ENCODE data around the gene OGFOD3. TPM values are rescaled to one million over a fixed set of nuclear protein-coding genes. Genes with fewer than 3 reads are reported as not detected.
A peak's percentile ranks its signal among the peaks of the same experiment; 100 is the strongest.

Gene OGFOD3
- total and polyA plus RNA-seq, 9 of the 15 experiments (the other 6 are each of a cell fraction or from before 2014, with no cell fraction given) = 0.69 to 44.7 (median 18.9) TPM

DNA sequence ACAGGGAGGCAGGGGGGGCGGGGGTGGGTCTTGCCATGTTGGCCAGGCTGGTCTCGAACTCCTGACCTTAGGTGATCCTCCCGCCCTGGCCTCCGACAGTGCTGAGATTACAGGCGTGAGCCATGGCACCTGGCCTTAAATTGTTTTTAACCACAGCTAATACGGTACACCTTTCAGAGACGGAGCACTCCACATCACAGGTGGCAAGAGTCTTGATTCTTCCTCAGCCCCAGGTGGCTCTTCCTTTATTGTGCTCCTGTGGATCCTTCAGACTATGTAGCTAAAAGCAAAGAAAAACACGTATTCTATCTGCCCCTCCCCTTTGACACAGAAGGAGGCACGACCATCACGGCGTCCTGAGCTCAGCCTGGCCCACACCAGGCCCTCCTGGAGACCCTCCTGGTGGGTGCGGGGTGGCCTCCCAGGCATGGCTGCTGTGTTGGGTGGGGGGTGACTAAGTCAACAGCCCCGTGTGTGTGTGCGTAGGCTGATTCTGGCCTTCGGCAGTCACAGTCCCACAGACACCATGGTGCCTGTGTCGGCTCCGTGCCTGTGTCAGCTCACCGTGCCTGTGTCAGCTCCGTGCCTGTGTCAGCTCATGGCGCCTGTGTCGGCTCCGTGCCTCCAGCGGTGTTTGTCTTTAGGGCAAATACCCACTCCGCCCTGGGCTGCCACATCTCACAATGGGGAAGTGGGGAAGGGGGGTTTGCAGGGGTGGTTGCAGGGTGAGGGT lies 74.0 kb downstream of the OGFOD3 start (continued):
- TF ChIP-seq, protein P1, sequence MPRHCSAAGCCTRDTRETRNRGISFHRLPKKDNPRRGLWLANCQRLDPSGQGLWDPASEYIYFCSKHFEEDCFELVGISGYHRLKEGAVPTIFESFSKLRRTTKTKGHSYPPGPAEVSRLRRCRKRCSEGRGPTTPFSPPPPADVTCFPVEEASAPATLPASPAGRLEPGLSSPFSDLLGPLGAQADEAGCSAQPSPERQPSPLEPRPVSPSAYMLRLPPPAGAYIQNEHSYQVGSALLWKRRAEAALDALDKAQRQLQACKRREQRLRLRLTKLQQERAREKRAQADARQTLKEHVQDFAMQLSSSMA (CRISPR knock-in tag; IDR thresholded peaks at IDR 0.05) = no peak
- TF ChIP-seq, protein P2, sequence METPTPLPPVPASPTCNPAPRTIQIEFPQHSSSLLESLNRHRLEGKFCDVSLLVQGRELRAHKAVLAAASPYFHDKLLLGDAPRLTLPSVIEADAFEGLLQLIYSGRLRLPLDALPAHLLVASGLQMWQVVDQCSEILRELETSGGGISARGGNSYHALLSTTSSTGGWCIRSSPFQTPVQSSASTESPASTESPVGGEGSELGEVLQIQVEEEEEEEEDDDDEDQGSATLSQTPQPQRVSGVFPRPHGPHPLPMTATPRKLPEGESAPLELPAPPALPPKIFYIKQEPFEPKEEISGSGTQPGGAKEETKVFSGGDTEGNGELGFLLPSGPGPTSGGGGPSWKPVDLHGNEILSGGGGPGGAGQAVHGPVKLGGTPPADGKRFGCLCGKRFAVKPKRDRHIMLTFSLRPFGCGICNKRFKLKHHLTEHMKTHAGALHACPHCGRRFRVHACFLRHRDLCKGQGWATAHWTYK (CRISPR knock-in tag; IDR thresholded peaks at IDR 0.05) = peak; percentile 70; the same call in 1 of the 2 replicates
- no peak for TF ChIP-seq RBM34 (IDR thresholded peaks at IDR 0.05; ENCODE audit: borderline replicate concordance, insufficient read depth, low read length)
- TF ChIP-seq, protein P3, sequence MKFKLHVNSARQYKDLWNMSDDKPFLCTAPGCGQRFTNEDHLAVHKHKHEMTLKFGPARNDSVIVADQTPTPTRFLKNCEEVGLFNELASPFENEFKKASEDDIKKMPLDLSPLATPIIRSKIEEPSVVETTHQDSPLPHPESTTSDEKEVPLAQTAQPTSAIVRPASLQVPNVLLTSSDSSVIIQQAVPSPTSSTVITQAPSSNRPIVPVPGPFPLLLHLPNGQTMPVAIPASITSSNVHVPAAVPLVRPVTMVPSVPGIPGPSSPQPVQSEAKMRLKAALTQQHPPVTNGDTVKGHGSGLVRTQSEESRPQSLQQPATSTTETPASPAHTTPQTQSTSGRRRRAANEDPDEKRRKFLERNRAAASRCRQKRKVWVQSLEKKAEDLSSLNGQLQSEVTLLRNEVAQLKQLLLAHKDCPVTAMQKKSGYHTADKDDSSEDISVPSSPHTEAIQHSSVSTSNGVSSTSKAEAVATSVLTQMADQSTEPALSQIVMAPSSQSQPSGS (CRISPR knock-in tag; IDR thresholded peaks at IDR 0.05) = no peak
- TF ChIP-seq SREBF1 (IDR thresholded peaks at IDR 0.05; ENCODE audit: borderline replicate concordance, low read depth, low read length) = no peak
- TF ChIP-seq SPI1 (IDR thresholded peaks at IDR 0.05; ENCODE audit: borderline replicate concordance, low read depth, low read length) = peak; percentile 76
- no peak for TF ChIP-seq ZNF431 (CRISPR knock-in tag; IDR thresholded peaks at IDR 0.05)
- TF ChIP-seq NUFIP1 (IDR thresholded peaks at IDR 0.05; ENCODE audit: partially characterized antibody) = no peak
- no peak for TF ChIP-seq ZNF75A (CRISPR knock-in tag; IDR thresholded peaks at IDR 0.05)
- TF ChIP-seq TEAD1 (CRISPR knock-in tag; IDR thresholded peaks at IDR 0.05) = no peak
- TF ChIP-seq BRCA1 (IDR thresholded peaks at IDR 0.05) = no peak
- 0 out of 2 replicates have a peak, but pooled peaks have one; percentile 50 for TF ChIP-seq BRCA1 (CRISPR knock-in tag; IDR thresholded peaks at IDR 0.05)
- TF ChIP-seq, protein P4, sequence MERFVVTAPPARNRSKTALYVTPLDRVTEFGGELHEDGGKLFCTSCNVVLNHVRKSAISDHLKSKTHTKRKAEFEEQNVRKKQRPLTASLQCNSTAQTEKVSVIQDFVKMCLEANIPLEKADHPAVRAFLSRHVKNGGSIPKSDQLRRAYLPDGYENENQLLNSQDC (CRISPR knock-in tag; IDR thresholded peaks at IDR 0.05) = no peak
- no peak for TF ChIP-seq ZKSCAN1 (IDR thresholded peaks at IDR 0.05; ENCODE audit: low read depth, low read length)
- no peak for TF ChIP-seq KAT2B (IDR thresholded peaks at IDR 0.05; ENCODE audit: low read depth, low read length)
- TF ChIP-seq, protein P5, sequence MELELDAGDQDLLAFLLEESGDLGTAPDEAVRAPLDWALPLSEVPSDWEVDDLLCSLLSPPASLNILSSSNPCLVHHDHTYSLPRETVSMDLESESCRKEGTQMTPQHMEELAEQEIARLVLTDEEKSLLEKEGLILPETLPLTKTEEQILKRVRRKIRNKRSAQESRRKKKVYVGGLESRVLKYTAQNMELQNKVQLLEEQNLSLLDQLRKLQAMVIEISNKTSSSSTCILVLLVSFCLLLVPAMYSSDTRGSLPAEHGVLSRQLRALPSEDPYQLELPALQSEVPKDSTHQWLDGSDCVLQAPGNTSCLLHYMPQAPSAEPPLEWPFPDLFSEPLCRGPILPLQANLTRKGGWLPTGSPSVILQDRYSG (tag; conservative IDR thresholded peaks at IDR 0.05; ENCODE audit: low read depth) = peak; percentile 51; the same call in 1 of the 2 replicates
- TF ChIP-seq ZBTB17 (CRISPR knock-in tag; IDR thresholded peaks at IDR 0.05) = peak; percentile 86
